GM23338 (cell line): ENCODE results near the gene DDX24.

Experiments used
- CREB1 ChIP-seq: fragments of 250-450 bp; sonication (Bioruptor Pico); IDR thresholded peaks from 2 replicates; pipeline ENCODE4 v1.5.0; 2020; ENCODE audit warnings: low read depth, mild to moderate bottlenecking, moderate library complexity
- CTCF ChIP-seq, 2 experiments: fragments of 200-600 bp in 1 of 2; sonication (generic) in 1 of 2; conservative IDR thresholded peaks; 2 replicates each; pipeline versions ENCODE4 v1.5.1 to v1.6.1; 2016 to 2017; ENCODE audit warnings: antibody characterized with exemption in 2 of 2, low read depth in 2 of 2, mild to moderate bottlenecking in 2 of 2, moderate library complexity in 1 of 2
- ETS1 ChIP-seq: IDR thresholded peaks from 2 replicates; pipeline ENCODE4 v1.6.1; 2016; ENCODE audit warnings: antibody characterized with exemption
- EZH2 ChIP-seq: fragments of 200-600 bp; sonication (generic); IDR thresholded peaks from one replicate; pipeline ENCODE4 v1.8.0; 2017; ENCODE audit warnings: antibody characterized with exemption, mild to moderate bottlenecking, low read depth; ENCODE audit not compliant: unreplicated experiment
- EZH2phosphoT487 ChIP-seq: fragments of 200-600 bp; sonication (generic); IDR thresholded peaks from one replicate; pipeline ENCODE4 v1.8.1; 2018; ENCODE audit warnings: antibody characterized with exemption; ENCODE audit not compliant: unreplicated experiment
- JUNB ChIP-seq: IDR thresholded peaks from one replicate; pipeline ENCODE4 v1.6.1; 2016; ENCODE audit warnings: antibody characterized with exemption; ENCODE audit not compliant: unreplicated experiment
- POLR2AphosphoS5 ChIP-seq: IDR thresholded peaks from 2 replicates; pipeline ENCODE4 v1.6.1; 2016; ENCODE audit warnings: antibody characterized with exemption, low read depth
- REST ChIP-seq: IDR thresholded peaks from one replicate; pipeline ENCODE4 v1.6.1; 2018; ENCODE audit warnings: antibody characterized with exemption; ENCODE audit not compliant: unreplicated experiment
- STAT1 ChIP-seq: IDR thresholded peaks from one replicate; pipeline ENCODE4 v1.6.1; 2016; ENCODE audit warnings: antibody characterized with exemption; ENCODE audit not compliant: unreplicated experiment
- ZNF114 ChIP-seq: fragments of 250-450 bp; sonication (Bioruptor Pico); IDR thresholded peaks from 2 replicates; pipeline ENCODE4 v1.5.0; 2020; ENCODE audit warnings: mild to moderate bottlenecking, moderate library complexity
- ZNF331 ChIP-seq: fragments of 250-450 bp; sonication (Bioruptor Pico); IDR thresholded peaks from 2 replicates; pipeline ENCODE4 v1.5.0; 2020; ENCODE audit warnings: low read depth, mild to moderate bottlenecking, moderate library complexity

GRCh38 chr14:94037954-94038353 is 43.0 kb downstream of the DDX24 start:
- no peak for TF ChIP-seq EZH2
- no peak for TF ChIP-seq CTCF (conservative IDR thresholded peaks at IDR 0.05; ENCODE audit: low read depth in 2 of 2)
- TF ChIP-seq POLR2AphosphoS5: no peak
- no peak for TF ChIP-seq ZNF114 (CRISPR knock-in tag)
- no peak for TF ChIP-seq ETS1
- TF ChIP-seq EZH2phosphoT487: no peak
- no peak for TF ChIP-seq REST
- no peak for TF ChIP-seq CREB1 (CRISPR knock-in tag)
- no peak for TF ChIP-seq ZNF331
- no peak for TF ChIP-seq STAT1
- TF ChIP-seq JUNB: no peak
